HepG2 (cell line): ENCODE measurements around the gene ADH4.

Experiments used
- UBTF ChIP-seq: sonication (generic); formaldehyde crosslinking; IDR thresholded peaks from 2 replicates; pipeline ENCODE4 v1.4.0; 2020; ENCODE audit warnings: mild to moderate bottlenecking, missing genetic modification reagents
- ZNF136 ChIP-seq: sonication (generic); formaldehyde crosslinking; IDR thresholded peaks from 2 replicates; pipeline ENCODE4 v1.8.1; 2022; ENCODE audit warnings: low read depth, mild to moderate bottlenecking, moderate library complexity, missing genetic modification reagents
- TF ChIP-seq, protein P1 (sequence below): sonication (generic); formaldehyde crosslinking; IDR thresholded peaks from 2 replicates; pipeline ENCODE4 v1.5.0; 2020; ENCODE audit warnings: mild to moderate bottlenecking, missing genetic modification reagents, moderate library complexity

GRCh38 chr4:99088023-99088449 lies 56.1 kb downstream of the ADH4 start:
- TF ChIP-seq ZNF136 (no peak), UBTF (CRISPR knock-in tag) (no peak)
- TF ChIP-seq, protein P1, sequence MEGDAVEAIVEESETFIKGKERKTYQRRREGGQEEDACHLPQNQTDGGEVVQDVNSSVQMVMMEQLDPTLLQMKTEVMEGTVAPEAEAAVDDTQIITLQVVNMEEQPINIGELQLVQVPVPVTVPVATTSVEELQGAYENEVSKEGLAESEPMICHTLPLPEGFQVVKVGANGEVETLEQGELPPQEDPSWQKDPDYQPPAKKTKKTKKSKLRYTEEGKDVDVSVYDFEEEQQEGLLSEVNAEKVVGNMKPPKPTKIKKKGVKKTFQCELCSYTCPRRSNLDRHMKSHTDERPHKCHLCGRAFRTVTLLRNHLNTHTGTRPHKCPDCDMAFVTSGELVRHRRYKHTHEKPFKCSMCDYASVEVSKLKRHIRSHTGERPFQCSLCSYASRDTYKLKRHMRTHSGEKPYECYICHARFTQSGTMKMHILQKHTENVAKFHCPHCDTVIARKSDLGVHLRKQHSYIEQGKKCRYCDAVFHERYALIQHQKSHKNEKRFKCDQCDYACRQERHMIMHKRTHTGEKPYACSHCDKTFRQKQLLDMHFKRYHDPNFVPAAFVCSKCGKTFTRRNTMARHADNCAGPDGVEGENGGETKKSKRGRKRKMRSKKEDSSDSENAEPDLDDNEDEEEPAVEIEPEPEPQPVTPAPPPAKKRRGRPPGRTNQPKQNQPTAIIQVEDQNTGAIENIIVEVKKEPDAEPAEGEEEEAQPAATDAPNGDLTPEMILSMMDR (CRISPR knock-in tag): no peak
